Thoracic aorta (tissue), 2 donors: ENCODE results near the gene TCF3. TPM values are rescaled to one million over a fixed set of nuclear protein-coding genes. Genes with fewer than 3 reads are reported as not detected.

ENCODE experiments used
- ATAC-seq: fragments of 150-250 bp; one replicate; pipeline ENCODE4 v1.8.0; 2017; ENCODE audit warnings: low read depth; ENCODE audit not compliant: insufficient number of reproducible peaks, low FRiP score
- DNase-seq: peaks from one replicate; pipeline ENCODE4 v3.0.0-alpha.2; 2020; ENCODE audit warnings: low spot score
- H3K27ac ChIP-seq, 2 donors: fragments of 200-600 bp; sonication (generic); 1 replicate in 1 of 2; 2 replicates in 1 of 2; pipeline ENCODE4 v1.5.1; 2016; ENCODE audit warnings: mild to moderate bottlenecking in 2 of 2, moderate library complexity in 2 of 2
- H3K27me3 ChIP-seq: fragments of 200-600 bp; sonication (generic); replicated peaks from 2 replicates; pipeline ENCODE4 v1.6.0; 2016; ENCODE audit warnings: mild to moderate bottlenecking; ENCODE audit not compliant: insufficient read depth
- H3K36me3 ChIP-seq: fragments of 200-600 bp; sonication (generic); one replicate; pipeline ENCODE4 v1.5.1; 2016
- H3K4me1 ChIP-seq, 2 donors: fragments of 200-600 bp; sonication (generic); 1 replicate in 1 of 2; 2 replicates in 1 of 2; pipeline versions ENCODE4 v1.5.1 to v1.6.0; 2016; ENCODE audit warnings: low read depth in 2 of 2, mild to moderate bottlenecking in 1 of 2; ENCODE audit not compliant: control insufficient read depth in 1 of 2
- H3K4me3 ChIP-seq: fragments of 200-600 bp; sonication (generic); 2 replicates; pipeline ENCODE4 v1.5.1; 2016; ENCODE audit warnings: mild to moderate bottlenecking
- H3K9me3 ChIP-seq: fragments of 200-600 bp; sonication (generic); 2 replicates; pipeline ENCODE4 v1.5.1; 2016
- total RNA-seq, 2 donors: library from RNA; depleted of rRNA; stranded (reverse); fragments of >200 nt; gene quantifications; one replicate each; pipeline versions ENCODE4 v1.1.0 to v1.2.3, GENCODE V29; 2016
- TF ChIP-seq, protein P1 (sequence below): fragments of 200-600 bp; sonication (generic); IDR thresholded peaks from one replicate; pipeline ENCODE4 v1.5.1; 2019; ENCODE audit warnings: antibody characterized with exemption

Gene TCF3
- total RNA-seq, 2 donors from 2014 or later, result 46.0 to 52.5 TPM

DNA sequence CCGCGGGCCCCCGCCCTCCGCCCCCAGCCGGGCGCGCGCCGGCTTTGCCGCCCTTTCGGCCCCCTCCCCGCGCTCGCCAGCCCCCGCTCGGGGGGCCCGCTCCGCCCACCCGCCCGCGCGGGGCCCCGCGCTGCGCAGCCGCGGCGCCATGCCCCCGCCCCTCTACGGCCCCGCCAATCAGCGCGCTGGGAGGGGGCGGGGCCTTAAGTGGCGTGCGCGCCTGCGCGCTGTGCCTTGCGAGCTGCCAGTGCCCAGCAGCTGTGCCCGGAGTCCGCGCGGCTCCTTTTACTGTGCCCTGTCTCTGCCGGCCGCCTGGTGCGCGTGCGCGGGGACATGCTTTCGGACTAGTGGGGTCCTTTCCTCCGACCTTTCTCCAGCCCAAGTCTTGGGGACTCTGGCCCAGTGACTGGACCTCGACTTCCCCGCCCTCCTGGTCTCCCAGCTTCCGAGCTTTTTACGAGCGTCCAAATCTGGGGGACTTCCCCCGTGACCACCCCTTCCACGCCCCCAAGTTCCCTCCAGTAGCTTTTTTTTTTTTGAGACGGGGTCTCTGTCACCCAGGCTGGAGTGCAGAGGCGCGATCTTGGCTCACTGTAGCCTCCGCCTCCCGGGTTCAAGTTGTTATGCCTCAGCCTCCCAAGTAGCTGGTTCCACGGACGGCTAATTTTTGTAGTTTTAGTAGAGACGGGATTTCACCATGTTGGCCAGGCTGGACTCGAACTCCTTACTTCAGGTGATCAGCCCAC is 59.5 kb downstream of the TCF3 start, which contains the start of gene MBD3:
Gene MBD3 (minus strand): TSS at position 111 of the 746 bp plus-strand sequence. CDS start 234 bp downstream, outside the sequence.
- DNase-seq (peak; percentile 75), ATAC-seq (peak; percentile 97)
- no peaks in the 10 kb centered on the region for H3K27me3 ChIP-seq
- peak within 1 kb of the TSS; percentile 85 for H3K4me3 ChIP-seq
- peak within 1 kb of the TSS; percentile 74 to 76 for H3K27ac ChIP-seq
- H3K36me3 ChIP-seq, result peaks cover 25% of the 10 kb centered on the region
- TF ChIP-seq, protein P1, sequence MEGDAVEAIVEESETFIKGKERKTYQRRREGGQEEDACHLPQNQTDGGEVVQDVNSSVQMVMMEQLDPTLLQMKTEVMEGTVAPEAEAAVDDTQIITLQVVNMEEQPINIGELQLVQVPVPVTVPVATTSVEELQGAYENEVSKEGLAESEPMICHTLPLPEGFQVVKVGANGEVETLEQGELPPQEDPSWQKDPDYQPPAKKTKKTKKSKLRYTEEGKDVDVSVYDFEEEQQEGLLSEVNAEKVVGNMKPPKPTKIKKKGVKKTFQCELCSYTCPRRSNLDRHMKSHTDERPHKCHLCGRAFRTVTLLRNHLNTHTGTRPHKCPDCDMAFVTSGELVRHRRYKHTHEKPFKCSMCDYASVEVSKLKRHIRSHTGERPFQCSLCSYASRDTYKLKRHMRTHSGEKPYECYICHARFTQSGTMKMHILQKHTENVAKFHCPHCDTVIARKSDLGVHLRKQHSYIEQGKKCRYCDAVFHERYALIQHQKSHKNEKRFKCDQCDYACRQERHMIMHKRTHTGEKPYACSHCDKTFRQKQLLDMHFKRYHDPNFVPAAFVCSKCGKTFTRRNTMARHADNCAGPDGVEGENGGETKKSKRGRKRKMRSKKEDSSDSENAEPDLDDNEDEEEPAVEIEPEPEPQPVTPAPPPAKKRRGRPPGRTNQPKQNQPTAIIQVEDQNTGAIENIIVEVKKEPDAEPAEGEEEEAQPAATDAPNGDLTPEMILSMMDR, result no peak
- peaks cover 10 to 26% of the 10 kb centered on the region in 2 donors for H3K4me1 ChIP-seq
- H3K9me3 ChIP-seq, result no peaks in the 10 kb centered on the region

GRCh38 chr19:1592024-1592754 is 60.2 kb downstream of the TCF3 start:
- DNase-seq, result peak; percentile 19
- peaks cover 18% of the 10 kb centered on the region for H3K36me3 ChIP-seq
- TF ChIP-seq, protein P1, result no peak
- peak overlapping the region; percentile 85 for H3K4me3 ChIP-seq
- H3K9me3 ChIP-seq, result no peaks in the 10 kb centered on the region
- peak; percentile 60 for ATAC-seq
- H3K4me1 ChIP-seq, result peaks cover 10 to 26% of the 10 kb centered on the region in 2 donors
- no peaks in the 10 kb centered on the region for H3K27me3 ChIP-seq
- H3K27ac ChIP-seq, result peak overlapping the region; percentile 74 to 76

- Histone ChIP-seq H3K27me3 (no peaks in the 10 kb centered on the region), H3K4me1 (peaks cover 10 to 26% of the 10 kb centered on the region in 2 donors), H3K9me3 (no peaks in the 10 kb centered on the region), H3K4me3 (peak overlapping the region; percentile 85), H3K36me3 (peaks cover 13% of the 10 kb centered on the region), H3K27ac (peak overlapping the region; percentile 74 to 76)
- TF ChIP-seq, protein P1, result no peak
- DNase-seq, result no peak
- ATAC-seq, result no peak
Measured at GRCh38 chr19:1591421-1592023, 60.9 kb downstream of the TCF3 start.

- no peak for ATAC-seq
- peaks cover 10 to 26% of the 10 kb centered on the region in 2 donors for H3K4me1 ChIP-seq
- H3K27ac ChIP-seq, result no peak overlapping the region
- no peaks in the 10 kb centered on the region for H3K27me3 ChIP-seq
- H3K4me3 ChIP-seq, result peak overlapping the region; percentile 85
- no peak for DNase-seq
- TF ChIP-seq, protein P1, result no peak
- peaks cover 8% of the 10 kb centered on the region for H3K36me3 ChIP-seq
- H3K9me3 ChIP-seq, result no peaks in the 10 kb centered on the region
Measured at GRCh38 chr19:1590641-1591397, 61.6 kb downstream of the TCF3 start.
